ENCODE results near the gene GMPR2.

GMPR2 gene

DNA sequence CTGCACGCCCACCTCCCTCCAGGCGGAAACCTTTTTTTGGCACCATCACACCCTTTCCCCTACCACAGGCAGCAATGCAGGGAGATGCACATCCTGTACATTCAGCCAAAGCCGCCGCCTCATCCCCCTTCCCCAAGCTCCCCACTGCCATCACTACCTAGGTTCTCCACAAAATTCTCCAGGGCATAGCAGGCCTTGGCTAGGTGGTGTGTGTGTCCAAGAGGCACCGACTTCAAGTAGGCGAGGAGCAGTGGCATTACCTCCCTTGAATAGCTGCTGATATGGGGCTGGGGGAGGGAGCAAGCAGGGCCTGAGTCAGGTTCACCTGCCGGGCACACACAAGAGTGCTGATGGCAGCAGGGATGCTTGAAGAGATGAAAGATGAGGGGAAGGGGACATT lies 47.7 kb upstream of the GMPR2 start:
- TF ChIP-seq EGR1 (IDR thresholded peaks at IDR 0.05) (no peak), TAF1 (IDR thresholded peaks at IDR 0.05; ENCODE audit: low read depth) (no peak), FOXM1 (IDR thresholded peaks at IDR 0.05; ENCODE audit: borderline replicate concordance, low read depth) (no peak), NFIC (IDR thresholded peaks at IDR 0.05) (no peak), ZBTB7A (IDR thresholded peaks at IDR 0.05; ENCODE audit: low read depth) (no peak), EP300 (IDR thresholded peaks at IDR 0.05; ENCODE audit: borderline replicate concordance) (no peak), TCF12 (IDR thresholded peaks at IDR 0.05; ENCODE audit: low read depth) (no peak), CEBPB (IDR thresholded peaks at IDR 0.05) (no peak), RAD21 (IDR thresholded peaks at IDR 0.05; ENCODE audit: low read depth) (no peak), YY1 (IDR thresholded peaks at IDR 0.05; ENCODE audit: low read depth) (no peak), CREB1 (IDR thresholded peaks at IDR 0.05; ENCODE audit: low read depth) (no peak), TEAD4 (IDR thresholded peaks at IDR 0.05) (no peak)
- TF ChIP-seq, protein P1, sequence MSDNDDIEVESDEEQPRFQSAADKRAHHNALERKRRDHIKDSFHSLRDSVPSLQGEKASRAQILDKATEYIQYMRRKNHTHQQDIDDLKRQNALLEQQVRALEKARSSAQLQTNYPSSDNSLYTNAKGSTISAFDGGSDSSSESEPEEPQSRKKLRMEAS (IDR thresholded peaks at IDR 0.05) = no peak
- TF ChIP-seq, protein P2, sequence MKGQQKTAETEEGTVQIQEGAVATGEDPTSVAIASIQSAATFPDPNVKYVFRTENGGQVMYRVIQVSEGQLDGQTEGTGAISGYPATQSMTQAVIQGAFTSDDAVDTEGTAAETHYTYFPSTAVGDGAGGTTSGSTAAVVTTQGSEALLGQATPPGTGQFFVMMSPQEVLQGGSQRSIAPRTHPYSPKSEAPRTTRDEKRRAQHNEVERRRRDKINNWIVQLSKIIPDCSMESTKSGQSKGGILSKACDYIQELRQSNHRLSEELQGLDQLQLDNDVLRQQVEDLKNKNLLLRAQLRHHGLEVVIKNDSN (IDR thresholded peaks at IDR 0.05) = no peak
- TF ChIP-seq, protein P3, sequence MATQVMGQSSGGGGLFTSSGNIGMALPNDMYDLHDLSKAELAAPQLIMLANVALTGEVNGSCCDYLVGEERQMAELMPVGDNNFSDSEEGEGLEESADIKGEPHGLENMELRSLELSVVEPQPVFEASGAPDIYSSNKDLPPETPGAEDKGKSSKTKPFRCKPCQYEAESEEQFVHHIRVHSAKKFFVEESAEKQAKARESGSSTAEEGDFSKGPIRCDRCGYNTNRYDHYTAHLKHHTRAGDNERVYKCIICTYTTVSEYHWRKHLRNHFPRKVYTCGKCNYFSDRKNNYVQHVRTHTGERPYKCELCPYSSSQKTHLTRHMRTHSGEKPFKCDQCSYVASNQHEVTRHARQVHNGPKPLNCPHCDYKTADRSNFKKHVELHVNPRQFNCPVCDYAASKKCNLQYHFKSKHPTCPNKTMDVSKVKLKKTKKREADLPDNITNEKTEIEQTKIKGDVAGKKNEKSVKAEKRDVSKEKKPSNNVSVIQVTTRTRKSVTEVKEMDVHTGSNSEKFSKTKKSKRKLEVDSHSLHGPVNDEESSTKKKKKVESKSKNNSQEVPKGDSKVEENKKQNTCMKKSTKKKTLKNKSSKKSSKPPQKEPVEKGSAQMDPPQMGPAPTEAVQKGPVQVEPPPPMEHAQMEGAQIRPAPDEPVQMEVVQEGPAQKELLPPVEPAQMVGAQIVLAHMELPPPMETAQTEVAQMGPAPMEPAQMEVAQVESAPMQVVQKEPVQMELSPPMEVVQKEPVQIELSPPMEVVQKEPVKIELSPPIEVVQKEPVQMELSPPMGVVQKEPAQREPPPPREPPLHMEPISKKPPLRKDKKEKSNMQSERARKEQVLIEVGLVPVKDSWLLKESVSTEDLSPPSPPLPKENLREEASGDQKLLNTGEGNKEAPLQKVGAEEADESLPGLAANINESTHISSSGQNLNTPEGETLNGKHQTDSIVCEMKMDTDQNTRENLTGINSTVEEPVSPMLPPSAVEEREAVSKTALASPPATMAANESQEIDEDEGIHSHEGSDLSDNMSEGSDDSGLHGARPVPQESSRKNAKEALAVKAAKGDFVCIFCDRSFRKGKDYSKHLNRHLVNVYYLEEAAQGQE (IDR thresholded peaks at IDR 0.05; ENCODE audit: low read depth) = no peak

DNA sequence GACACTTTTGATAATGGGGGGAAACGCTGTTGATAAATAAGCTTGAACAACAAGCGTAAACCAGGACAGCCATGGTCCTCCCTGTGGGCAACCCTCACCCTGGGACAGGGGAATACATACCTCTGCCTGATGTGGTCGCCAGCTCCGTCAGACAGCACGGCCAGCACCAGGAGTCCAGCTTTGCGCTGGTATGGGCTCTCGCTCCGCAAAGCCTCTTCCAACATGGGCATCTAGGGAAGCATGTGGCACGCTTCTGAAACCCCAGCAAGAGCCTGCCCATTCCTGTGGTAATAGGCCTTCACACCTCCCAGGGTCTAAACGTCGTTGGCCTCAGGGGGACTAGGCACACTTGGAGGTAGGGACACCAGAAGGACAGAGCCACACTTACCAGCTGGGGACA lies 47.0 kb upstream of the GMPR2 start:
- TF ChIP-seq RAD21 (IDR thresholded peaks at IDR 0.05; ENCODE audit: low read depth) = no peak
- no peak for TF ChIP-seq CREB1 (IDR thresholded peaks at IDR 0.05; ENCODE audit: low read depth)
- no peak for TF ChIP-seq ZBTB7A (IDR thresholded peaks at IDR 0.05; ENCODE audit: low read depth)
- no peak for TF ChIP-seq CEBPB (IDR thresholded peaks at IDR 0.05)
- TF ChIP-seq FOXM1 (IDR thresholded peaks at IDR 0.05; ENCODE audit: borderline replicate concordance, low read depth) = no peak
- TF ChIP-seq, protein P1 (IDR thresholded peaks at IDR 0.05) = no peak
- TF ChIP-seq, protein P3 (IDR thresholded peaks at IDR 0.05; ENCODE audit: low read depth) = no peak
- TF ChIP-seq NFIC (IDR thresholded peaks at IDR 0.05) = no peak
- TF ChIP-seq TAF1 (IDR thresholded peaks at IDR 0.05; ENCODE audit: low read depth) = no peak
- TF ChIP-seq, protein P2 (IDR thresholded peaks at IDR 0.05) = no peak
- TF ChIP-seq YY1 (IDR thresholded peaks at IDR 0.05; ENCODE audit: low read depth) = no peak
- no peak for TF ChIP-seq TEAD4 (IDR thresholded peaks at IDR 0.05)
- no peak for TF ChIP-seq TCF12 (IDR thresholded peaks at IDR 0.05; ENCODE audit: low read depth)
- TF ChIP-seq EGR1 (IDR thresholded peaks at IDR 0.05) = no peak
- no peak for TF ChIP-seq EP300 (IDR thresholded peaks at IDR 0.05; ENCODE audit: borderline replicate concordance)

DNA sequence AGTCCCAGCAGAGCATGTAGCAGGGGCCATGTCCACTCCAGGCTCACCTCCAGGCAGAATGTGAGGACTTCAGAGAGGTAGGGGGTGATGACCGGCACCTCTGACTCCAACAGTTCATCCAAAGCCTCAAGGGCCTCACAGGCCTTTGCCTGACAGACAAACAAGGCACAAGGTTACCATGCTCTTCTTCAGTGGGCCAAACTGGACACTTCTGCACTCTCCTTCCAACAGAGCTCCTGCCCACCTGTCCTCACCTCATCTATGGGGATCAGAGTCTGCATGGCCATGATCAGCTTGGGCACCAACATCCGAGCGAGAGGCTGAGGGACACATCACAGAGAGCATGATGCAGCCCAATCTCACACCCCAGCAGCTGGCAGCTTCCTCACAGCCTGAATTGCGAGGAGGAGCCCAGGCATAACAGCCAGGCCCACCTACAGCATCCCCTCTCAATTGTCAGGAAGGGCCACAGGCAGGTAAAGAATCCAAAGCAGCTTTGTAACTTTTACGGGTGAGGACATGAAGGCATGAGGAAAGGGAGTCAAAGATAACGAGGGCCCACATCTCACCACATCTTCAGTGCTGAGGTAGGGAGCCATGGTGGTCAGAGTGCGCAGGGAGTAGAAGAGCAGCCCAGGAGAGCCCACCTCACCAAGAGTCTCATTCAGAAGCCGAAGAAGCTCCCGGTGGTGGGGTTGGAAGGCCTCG lies 45.7 kb upstream of the GMPR2 start:
- no peak for TF ChIP-seq CEBPB (IDR thresholded peaks at IDR 0.05)
- no peak for TF ChIP-seq EP300 (IDR thresholded peaks at IDR 0.05; ENCODE audit: borderline replicate concordance)
- no peak for TF ChIP-seq RAD21 (IDR thresholded peaks at IDR 0.05; ENCODE audit: low read depth)
- TF ChIP-seq, protein P3 (IDR thresholded peaks at IDR 0.05; ENCODE audit: low read depth) = no peak
- no peak for TF ChIP-seq FOXM1 (IDR thresholded peaks at IDR 0.05; ENCODE audit: borderline replicate concordance, low read depth)
- TF ChIP-seq YY1 (IDR thresholded peaks at IDR 0.05; ENCODE audit: low read depth) = no peak
- TF ChIP-seq CREB1 (IDR thresholded peaks at IDR 0.05; ENCODE audit: low read depth) = no peak
- TF ChIP-seq ZBTB7A (IDR thresholded peaks at IDR 0.05; ENCODE audit: low read depth) = no peak
- TF ChIP-seq TEAD4 (IDR thresholded peaks at IDR 0.05) = no peak
- TF ChIP-seq, protein P2 (IDR thresholded peaks at IDR 0.05) = no peak
- TF ChIP-seq, protein P1 (IDR thresholded peaks at IDR 0.05) = no peak
- no peak for TF ChIP-seq TAF1 (IDR thresholded peaks at IDR 0.05; ENCODE audit: low read depth)
- TF ChIP-seq EGR1 (IDR thresholded peaks at IDR 0.05) = no peak
- no peak for TF ChIP-seq NFIC (IDR thresholded peaks at IDR 0.05)
- TF ChIP-seq TCF12 (IDR thresholded peaks at IDR 0.05; ENCODE audit: low read depth) = no peak
